Femur (tissue), 1 donor: ENCODE measurements around the gene GNAO1.

Experiments used
- DNase-seq: peaks from one replicate; pipeline ENCODE4 v3.0.0-alpha.2; 2017

Gene GNAO1

DNA sequence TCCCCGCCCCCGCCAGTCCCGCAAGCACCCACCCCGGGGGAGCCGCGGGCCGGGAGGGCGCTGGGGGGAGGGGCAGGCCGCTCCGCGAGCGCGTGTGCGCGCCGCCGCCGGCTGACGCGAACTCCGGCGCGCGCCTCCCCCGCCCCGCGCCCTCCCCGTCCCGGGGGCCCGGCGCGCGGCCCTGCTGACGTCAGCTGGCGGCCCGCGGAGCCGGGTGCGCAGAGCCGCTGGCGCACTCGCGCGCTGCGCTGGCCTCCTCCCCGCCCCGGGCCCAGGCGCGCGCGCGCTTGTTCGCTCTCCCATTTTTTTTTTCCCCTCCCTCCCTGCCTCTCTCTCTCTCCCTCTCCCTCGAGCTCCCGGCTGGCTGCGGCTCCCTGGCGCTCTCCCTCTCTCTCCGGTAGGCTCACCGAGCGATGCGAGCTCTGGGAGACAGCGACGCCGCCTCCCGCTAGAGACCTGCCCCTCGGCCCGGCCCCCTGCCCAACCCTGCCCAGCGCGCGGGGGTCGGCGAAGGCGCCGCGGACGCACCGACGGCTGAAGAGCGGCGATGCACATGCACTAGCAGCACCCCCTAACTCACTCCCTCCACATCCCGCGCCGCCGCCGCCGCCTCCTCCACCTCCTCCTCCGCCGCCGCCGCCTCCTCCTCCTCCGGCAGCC is at the start of gene GNAO1:
Gene GNAO1 (plus strand): TSS at position 334 of the 660 bp plus-strand sequence. CDS start 747 bp downstream, outside the sequence.
- peak; percentile 73 for DNase-seq

DNA sequence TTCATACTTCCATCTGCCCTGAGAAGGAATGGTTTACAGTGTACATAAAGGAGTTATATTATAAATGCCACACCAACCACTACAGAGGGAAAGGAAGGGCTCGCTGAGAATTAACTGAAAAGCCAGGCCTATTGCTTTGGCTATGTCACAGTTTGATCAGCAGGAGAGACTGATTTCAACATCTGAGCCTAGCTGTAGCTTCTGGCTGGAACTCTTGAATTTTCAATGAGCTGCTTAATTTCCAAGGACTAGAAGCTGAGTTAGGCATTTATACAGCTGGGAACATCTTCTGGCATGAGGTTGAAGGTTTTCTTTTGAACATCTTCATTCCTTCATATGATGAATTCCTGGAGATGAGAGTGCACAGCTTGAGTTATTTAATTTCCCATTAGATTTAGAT is 47.6 kb upstream of the GNAO1 start:
- no peak for DNase-seq

DNA sequence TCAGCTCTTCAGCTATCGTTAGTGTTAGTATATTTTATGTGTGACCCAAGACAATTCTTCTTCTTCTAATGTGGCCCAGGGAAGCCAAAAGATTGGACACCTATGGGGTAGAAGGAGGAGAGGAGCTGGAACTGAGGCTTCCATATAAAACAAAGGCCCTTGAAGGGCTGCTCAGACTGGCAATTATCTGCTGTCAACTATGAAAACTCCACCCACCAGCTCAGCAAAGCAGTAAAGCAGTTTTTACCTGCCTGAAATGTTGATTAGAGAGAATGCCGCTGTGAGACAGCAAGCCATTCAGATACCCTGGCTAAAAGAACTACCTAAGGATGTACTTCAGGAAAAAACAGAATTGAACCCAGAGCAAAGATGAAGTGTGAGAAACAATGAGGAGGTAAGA is 45.9 kb upstream of the GNAO1 start:
- DNase-seq = no peak

DNA sequence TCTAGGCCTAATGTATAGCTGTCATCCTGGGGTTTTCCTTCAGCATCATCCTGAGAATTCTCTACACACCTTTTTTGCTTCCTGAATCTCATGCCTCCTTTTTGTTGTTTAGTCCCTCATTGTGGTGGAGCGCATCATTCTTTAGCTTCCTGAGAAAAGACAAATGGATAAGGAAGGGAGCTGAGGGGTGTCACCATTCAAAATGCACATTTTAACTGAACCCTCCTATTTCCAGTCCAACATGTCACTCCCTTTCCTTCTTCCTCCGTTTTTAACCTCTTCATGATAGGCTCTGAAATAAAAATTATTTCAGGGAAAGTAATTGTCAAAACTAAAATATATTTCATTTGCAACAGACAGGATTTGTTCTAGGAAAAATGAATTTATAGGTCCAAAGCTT is 39.7 kb upstream of the GNAO1 start:
- no peak for DNase-seq

DNA sequence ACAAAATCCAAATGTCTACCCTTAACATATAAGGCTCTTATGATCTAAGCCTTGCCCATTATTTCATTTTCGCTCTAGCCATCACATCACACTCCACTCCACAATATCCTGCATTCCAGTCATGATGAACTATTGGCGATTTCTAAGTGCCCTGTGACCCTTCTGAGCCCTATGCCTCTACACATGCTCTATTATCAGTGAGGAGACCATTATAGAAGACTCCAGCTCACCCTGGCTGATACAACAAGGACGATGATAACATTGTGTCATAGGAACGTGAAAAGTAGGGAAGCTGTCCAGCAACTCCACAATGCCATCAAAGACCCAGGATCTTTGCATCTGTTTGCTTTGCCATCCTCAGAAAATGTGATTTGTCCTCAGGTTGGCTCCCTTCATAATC is 29.6 kb upstream of the GNAO1 start:
- no peak for DNase-seq

DNA sequence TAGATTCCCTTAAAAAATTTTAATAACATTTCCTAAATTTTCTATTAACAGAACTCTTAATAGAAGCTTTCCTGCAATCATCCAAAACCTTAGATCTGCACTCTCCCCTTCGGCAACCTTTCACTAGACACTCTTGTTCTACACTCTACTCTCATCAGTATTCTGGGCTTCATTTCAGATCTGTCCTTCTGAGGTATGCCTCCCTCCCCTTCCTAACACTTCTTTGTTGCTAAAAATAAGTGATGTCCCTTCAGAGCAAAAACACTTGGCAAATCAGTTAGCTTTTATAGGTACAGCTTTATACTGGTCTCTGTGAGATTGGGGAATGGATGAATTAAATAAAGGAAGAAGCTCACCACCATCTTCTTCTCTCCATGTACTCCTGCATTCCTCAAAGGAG is 28.2 kb upstream of the GNAO1 start:
- no peak for DNase-seq

DNA sequence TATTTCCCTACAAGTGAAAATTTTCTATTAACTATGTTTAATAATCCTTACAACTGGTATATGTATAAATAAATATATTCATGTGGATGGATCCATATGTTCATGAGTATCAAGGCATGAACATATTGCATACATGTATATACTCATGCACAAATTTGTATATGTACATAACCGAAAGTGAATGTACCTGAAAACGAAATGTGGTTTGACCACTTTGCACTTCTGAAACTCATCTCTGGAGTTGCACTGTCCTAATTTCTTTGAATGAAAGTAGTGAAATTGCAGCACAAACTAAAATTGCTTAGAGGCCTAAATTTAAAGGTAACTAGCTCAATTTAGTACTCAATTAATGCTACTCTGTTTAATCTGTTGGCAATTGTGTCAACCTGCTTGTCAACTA is 27.4 kb upstream of the GNAO1 start:
- DNase-seq = no peak

DNA sequence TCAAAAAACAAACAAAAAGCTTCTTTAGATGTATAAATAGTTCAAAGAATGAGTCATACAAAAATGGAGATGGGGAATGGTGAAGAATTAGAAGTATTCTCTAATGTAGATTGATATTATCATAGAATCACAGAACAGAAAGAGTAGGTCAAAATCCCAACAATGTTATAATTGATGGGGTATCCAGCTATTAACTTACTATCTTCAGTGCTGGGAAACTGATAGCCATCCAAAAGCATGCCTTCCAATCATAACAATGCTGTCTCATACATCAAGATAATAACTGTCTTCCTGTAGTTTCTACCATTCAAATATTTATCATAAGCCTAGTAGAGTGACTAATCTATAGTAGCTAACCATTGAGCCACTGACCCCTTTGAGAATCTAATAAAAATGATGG is 26.7 kb upstream of the GNAO1 start:
- no peak for DNase-seq

DNA sequence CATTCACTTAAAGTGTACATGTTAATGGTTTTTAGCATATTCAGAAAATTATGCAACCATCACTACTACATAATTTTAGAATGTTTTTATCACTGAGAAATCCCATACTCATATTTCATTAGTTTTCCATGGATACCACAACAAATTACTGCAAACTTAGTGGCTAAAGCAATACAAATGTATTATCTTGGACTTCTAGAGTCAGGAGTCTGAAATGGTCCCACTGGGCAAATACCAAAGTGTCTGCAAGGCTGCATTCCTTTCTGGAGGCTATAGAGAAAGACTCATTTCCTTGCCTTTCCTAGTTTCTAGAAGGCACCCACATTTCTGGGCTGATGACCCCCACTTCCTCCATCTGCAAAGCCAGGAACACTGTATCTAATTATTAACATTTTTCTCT is 16.9 kb upstream of the GNAO1 start:
- no peak for DNase-seq

DNA sequence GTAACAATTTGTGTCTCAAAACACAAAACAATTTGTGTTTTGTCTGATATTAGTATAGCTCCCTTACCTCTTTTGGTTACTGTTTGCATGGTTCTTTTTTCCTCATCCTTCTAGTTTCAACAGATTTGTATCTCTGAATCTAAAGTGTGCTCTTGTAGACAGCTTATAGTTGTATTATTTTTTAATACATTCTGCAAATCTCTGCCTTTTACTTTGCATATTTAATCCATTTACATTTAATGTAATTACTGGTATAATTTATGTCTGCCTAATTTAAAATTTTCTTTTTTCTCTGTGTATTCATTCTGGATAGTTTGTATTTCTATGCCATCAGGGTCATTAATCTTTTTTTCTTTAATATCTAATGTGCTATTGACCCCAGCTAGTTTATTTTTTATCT is 9.9 kb upstream of the GNAO1 start:
- DNase-seq = no peak

DNA sequence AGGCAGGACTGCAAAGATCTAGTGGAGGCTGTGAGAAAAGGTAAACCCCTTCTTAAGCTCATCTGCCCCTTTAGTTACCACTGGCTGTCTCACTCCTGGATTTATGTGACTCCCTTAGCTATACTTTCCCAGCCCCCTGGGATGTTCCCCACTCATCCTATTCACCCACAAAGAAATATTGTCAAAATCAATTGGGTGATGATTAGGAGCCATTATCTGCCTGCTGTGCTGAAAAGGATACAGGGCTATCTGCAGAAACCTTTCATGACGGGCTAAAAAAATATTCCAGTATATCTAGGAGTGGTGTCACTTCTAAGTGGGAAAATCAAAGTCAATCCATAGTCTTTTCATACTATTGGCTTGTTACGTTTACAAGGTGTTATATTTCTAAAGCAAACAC is 8.0 kb upstream of the GNAO1 start:
- DNase-seq = no peak

DNA sequence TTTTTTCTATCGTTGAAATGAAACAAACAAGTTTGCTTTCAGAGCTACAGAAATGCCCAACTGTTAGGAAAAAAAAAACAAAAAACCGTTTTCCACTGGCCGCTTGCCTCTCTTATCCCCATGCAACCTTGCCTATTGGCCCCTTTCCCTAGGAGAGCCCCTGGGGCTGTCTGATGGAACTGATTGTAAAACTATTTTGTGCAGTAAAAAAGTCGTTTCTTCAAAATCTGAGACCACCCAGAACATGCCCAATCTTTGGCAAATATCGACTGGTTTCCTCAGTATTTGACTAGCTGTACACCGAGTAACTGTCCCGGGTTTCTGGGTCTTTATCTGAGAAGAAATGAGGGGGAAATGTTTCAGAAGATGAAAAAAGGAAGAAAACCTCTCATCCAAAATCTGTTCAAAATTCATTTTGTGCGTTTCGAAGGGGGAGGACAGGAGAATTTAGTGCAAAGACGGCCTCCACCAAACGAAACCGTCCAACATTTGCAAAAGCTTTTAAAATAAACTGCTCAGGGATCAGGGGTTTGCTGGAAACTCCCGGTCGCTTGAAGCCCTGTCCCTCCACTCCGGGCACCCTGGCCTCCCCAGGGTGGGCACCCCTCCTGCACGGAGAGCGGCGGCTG is 1.1 kb upstream of the GNAO1 start:
- no peak for DNase-seq

DNA sequence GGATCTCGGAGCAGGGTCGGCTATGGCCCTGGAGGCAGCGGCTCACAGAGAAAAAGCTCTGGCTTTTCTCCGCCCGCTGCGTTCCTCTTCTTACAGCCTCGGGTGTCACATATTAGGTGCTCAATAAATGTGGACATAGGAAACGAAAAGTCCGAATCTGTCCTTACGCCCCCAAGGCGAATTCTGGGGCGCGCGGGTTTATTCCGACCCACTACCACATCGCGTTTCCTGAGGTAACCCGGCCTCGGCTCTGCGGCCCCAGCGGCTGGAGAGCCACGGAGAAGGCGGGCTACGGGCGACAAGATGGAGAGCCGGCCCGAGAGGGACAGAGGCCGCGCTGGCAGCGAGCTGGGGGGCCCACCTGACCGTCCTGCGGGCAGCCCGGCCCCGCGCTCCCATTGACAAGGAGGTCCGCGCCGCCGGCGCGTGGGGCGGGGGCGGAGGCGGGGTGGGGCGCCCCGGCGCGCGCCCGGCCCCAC is 573 bp upstream of the GNAO1 start:
- DNase-seq = peak; percentile 40

DNA sequence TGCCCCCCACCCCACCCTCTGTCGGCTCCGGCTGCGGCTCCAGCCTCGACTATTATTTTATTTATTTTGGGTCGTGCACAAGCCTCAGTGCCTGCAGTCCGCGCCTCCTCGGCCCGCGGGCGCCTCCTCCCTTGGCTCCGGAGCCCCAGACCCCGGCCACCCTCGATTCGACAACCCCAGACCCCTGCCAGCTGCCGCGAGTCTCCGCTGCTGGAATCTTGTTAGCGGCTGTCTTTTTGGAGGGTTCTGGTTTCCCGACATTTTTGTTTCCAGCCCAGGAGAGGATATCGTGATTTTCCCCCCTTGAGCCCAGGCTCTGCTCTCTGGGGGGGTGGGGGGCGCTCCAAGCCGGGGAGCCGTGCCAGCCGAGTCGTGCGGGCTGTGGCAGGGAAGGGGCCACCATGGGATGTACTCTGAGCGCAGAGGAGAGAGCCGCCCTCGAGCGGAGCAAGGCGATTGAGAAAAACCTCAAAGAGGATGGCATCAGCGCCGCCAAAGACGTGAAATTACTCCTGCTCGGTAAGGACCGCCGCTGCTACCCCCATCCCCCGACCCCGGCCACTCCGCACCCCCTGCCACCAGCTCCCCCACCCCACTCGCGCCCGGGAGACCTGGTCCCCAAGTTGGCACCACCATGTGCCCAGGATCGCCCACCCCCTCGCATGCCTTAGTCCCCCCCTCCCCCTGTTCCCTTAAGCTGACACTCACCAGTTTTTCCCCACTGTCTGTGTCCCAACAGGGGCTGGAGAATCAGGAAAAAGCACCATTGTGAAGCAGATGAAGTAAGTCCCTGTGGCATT is 746 bp downstream of the GNAO1 start:
- no peak for DNase-seq

DNA sequence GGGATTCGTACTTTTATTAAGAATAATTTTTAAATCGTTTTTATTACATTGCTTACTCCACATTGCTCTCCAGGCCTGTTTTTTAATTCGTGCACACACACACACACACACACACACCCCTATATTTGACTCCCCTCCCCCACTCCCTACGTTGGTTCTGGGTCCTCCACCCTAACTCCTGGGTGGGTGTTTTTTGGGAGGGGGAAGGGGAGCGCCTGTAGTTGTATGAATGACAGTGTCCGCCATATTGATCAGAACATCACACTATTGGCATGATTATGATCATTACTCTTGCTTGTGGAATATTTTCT is 1.3 kb downstream of the GNAO1 start:
- no peak for DNase-seq

DNA sequence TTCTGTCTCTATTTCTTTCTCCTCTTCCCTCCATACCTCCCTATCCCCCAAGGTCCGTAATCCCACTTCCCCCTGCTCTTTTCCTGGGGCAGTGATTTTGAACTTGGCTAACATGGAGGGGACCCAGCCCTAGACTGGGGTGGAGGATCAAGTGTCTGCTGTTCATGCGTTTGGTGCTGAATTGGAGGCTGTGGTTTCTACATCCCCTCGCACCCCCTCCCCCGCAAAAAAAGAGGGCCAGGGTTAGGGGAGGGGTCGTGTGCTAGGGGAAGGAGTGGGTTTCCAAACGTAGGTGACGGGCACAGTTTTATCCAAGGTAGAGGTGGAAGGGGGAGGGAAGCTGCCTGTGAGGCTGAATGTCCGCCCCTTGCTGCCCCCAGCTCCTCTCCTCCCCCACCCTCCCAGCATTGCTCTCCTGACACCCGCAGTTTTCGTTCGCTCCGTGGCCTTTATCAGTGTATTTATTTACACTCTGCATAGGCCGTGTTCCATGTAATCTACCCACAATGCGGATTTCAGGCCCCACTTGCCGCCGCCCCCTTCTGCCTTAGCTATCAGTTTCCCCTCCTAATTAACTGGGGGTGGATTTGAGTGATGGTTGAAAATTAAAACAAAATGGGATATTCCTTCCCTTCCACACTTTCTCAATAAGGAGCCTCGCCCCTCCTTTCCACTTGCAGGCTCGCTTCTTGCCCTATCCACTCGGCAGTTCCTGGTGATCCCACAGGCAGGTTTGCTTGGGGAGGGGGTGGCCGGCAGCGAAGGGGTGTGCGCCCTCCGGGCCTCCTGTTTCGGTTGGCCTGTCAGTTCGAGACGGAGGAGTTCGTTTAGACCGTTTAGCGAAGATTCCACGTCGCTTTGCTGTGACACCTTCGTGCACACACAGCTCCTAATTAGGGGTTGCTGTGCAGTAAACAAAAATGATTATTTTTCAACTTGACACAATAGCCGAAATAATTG is 2.0 kb downstream of the GNAO1 start:
- no peak for DNase-seq

DNA sequence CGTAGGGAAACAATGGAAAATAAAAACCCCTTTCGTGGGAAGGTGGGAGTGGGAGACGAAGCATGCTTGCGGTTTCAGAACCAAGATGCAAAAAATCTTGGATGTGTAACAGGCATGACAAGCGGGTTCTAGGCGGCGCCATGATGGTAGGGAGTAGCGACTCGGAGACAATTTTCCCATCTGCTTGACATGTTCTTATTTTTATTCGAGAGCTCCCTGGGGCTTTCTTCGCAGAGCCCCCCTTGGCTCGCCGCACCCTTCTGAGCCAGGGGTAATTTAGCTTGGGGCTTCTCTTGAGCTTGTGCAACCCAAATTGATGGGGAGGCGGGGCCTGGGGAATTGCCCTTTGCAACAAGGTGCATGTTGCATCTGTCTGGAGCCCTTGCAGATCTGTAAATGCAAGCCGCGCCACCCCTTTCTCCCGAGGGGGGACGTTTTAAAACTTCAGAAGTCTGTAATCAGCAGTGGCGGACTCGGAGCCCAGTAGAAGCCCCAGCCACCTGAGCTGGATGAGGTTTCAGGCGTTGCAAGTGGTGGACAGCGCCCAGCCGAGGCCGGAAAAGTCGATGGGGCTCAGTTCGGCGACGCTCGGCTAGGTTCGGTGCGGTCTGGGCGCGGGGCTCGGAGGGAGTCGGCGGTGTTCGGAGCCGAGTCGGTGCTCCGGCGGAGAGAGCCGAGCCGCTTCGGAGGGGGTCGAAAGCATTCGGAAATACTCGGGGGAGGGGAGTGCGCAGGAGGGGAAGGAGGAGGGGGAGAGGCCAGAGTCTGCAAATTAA is 2.9 kb downstream of the GNAO1 start:
- DNase-seq = peak; percentile 91

DNA sequence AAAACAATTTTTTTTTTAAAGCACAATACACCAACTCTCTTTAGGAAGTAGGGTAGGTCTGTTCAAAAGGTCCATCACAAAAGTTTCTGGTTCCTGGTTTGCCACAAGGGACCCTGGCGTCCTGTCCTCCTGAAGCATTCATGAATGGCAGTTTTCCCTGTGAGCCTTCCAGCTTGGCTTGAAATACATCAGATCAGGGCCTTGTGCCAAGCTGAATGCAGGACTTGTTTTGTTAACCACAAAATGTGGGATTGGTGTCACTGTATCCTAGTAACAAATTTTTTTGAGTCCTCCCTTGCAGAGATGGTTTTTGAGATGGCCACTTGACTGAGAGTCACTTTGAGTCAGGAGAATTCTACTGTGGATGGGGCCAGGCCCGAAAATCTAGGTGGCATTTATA is 3.9 kb downstream of the GNAO1 start:
- DNase-seq = no peak

DNA sequence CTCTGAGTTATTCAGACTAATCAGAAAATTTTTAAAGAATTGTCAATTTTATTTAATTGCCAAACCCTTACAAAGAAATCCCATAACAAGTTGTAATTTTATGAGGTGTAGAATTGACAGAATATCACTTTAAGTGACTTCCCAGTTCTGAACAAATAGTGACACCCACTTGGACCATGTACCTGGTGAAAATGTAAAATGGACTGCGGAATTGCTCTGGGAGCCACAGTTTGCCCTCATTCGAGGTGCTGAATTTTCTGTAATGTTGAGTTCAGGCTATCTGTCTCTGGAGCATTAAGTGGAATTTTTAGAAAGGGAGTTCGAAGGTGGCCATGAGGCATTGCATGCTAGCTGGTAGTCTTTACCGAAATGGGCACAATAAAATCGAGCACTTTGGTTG is 5.1 kb downstream of the GNAO1 start:
- no peak for DNase-seq

DNA sequence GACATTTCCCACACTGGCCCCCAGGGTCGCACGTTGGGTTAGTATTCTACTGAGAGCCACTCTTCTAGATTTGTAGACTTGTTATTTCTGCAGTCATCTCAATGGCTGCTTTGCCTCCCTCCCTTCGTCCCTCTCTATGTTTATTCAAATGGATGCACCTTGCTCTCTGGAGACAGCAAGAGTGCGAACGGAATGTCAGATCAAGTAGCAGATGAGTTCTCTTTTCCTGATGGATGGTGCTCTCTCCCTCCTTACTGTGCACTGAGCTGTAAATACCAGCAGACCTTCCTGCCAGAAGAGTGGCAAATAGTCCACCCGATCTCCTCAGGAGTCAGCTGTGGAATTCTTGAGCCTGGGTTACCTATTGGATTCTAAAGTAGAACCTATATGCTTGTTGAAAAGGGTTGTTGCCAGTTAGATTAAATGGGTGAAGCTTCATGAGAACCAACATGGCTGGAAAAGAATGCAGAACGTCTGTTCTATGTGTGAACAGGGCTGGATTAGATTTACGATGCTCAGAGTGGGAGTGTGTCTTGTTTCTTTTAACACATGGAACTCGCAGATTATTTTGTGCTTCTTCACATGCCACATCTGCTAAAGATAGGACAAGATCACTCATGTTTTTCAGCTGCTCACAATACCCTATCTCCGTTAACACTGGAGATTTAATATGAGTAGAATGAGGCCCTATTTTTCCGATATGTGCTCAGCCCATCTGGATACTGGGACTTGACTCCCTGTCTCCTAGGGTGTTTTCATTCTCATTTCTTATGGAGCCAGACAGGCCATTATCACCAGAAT is 6.1 kb downstream of the GNAO1 start:
- no peak for DNase-seq

DNA sequence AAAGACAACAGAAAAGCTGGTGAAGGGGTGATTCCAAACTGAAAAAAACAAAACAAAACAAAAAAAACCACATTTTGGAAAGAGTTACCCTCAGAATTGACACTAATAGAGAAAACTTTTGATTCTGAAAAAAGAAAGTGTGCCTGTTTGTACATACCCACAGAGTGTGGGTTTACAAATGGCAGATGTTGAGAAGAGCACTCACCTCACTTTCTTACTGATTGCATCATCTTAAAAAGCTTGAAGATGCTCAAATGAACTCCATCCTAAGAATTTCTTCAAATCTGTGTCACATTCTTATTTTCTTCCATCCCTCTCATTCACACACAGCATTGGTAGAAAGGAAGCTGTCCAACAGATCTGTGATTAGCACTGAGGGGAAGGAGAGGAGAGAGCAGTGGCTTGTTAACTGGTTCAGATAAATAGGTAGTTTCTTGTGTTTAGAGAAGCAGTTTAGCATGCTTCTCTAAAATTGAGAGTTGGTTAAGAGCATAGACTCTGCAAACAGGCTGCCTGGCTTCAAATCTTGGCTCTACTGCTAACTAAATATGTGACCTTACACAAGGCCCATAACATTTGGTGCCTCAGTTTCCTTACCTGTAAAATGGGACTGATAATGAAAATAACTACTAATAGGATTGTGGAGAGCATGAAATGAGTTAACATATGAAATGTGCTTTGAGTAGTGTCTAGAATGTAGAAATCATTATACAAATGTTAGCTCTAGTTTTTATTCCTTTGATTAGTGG is 6.9 kb downstream of the GNAO1 start:
- no peak for DNase-seq
